Aorta (tissue), 5 donors: ENCODE measurements around the gene IGF2BP1. TPM values are rescaled to one million over a fixed set of nuclear protein-coding genes. Genes with fewer than 3 reads are reported as not detected.
"Not testable (repeated sequence)": the region's sequence is repeated elsewhere in the genome, so short reads cannot be mapped to it uniquely, and the experiment has no call there.

ENCODE experiments used
- ATAC-seq: fragments of 200-7000 bp; cut with Tn5 transposase; one replicate; pipeline ENCODE4 v1.9.1; 2022; ENCODE audit warnings: moderate library complexity; ENCODE audit not compliant: low FRiP score
- DNase-seq, 2 donors: peaks; one replicate each; pipeline ENCODE4 v3.0.0-alpha.2; 2020
- H3K27ac ChIP-seq, 2 donors: one replicate each; pipeline ENCODE4 v1.5.1; 2013; ENCODE audit warnings: low read length in 2 of 2, mild to moderate bottlenecking in 2 of 2, moderate library complexity in 2 of 2, control low read depth in 1 of 2, inconsistent platforms in 1 of 2, low read depth in 1 of 2
- H3K27me3 ChIP-seq, 2 donors: one replicate each; pipeline ENCODE4 v1.6.1; 2013; ENCODE audit warnings: control low read depth in 1 of 2, low read length in 1 of 2, mild to moderate bottlenecking in 1 of 2, moderate library complexity in 1 of 2; ENCODE audit not compliant: insufficient read depth in 2 of 2, control insufficient read depth in 1 of 2
- H3K36me3 ChIP-seq, 2 donors: one replicate each; pipeline ENCODE4 v1.6.1; 2013; ENCODE audit warnings: control low read depth in 1 of 2, low read length in 1 of 2, mild to moderate bottlenecking in 1 of 2; ENCODE audit not compliant: insufficient read depth in 2 of 2, control insufficient read depth in 1 of 2
- H3K4me1 ChIP-seq, 2 donors: one replicate each; pipeline ENCODE4 v1.6.1; 2013; ENCODE audit warnings: low read length in 2 of 2, control low read depth in 1 of 2, mild to moderate bottlenecking in 1 of 2, moderate library complexity in 1 of 2; ENCODE audit not compliant: insufficient read depth in 2 of 2, control insufficient read depth in 1 of 2
- H3K4me3 ChIP-seq, 2 donors: one replicate each; pipeline ENCODE4 v1.5.1; 2013; ENCODE audit warnings: low read length in 2 of 2, control low read depth in 1 of 2, mild to moderate bottlenecking in 1 of 2
- H3K9me3 ChIP-seq: one replicate; pipeline ENCODE4 v1.6.1; 2013; ENCODE audit warnings: mild to moderate bottlenecking, low read length; ENCODE audit not compliant: control insufficient read depth
- WGBS, 2 donors: extraction: QIAGEN DNeasy Blood & Tissue Kit; methylation state at CpG; one replicate each; pipeline ENCODE4 v1.1.7; 2013; 5-methylcytosine and 5-hydroxymethylcytosine counted together
- intact Hi-C, 2 donors: fragments of 100-400 bp; cut with DNase I; formaldehyde crosslinking; loops; one replicate each; pipeline versions ENCODE4 v1.14.2 to v1.15.0; 2022
- polyA plus RNA-seq, 2 donors: library from polyadenylated mRNA; stranded (reverse); fragments of 200-250 nt; gene quantifications; one replicate each; pipeline ENCODE4 v1.2.3, GENCODE V29; 2013
- total RNA-seq, 2 donors: library from RNA; stranded (reverse); fragmentation: NEBNext Ultra II Directional; extraction: Animal tissue kit (Norgen Biotek cat#: 25700); gene quantifications; one replicate each; pipeline ENCODE4 v1.2.1, GENCODE V29; 2021
- donor health status: healthy with polysubstance abuse.
- donor health status: Bipolar disorder and iron deficiency.
- donor health status: DM: no; HTN: no; CAD: no.
- donor health status: DM: no; HTN: no; CAD: no.
- donor health status: DM: yes; HTN: yes; CAD: no.

The IGF2BP1 gene
- total and polyA plus RNA-seq, 4 donors, result 0.13 to 0.29 TPM; not detected in 2

- ATAC-seq, result no peak
- 93 to 95% methylated on average over 2 of the region's 2 CpGs for WGBS, 2 donors
- Histone ChIP-seq H3K9me3 (no peaks in the 10 kb centered on the region), H3K36me3 (no peaks in the 10 kb centered on the region), H3K4me1 (no peaks in the 10 kb centered on the region), H3K27me3 (peaks cover 0 to 2% of the 10 kb centered on the region in 2 donors), H3K27ac (no peak overlapping the region), H3K4me3 (no peak overlapping the region)
- DNase-seq, result no peak
- intact Hi-C loops, result no loop called here
These were observed 5.1 kb downstream of the IGF2BP1 start for GRCh38 chr17:49002331-49002730.

GRCh38 chr17:49002766-49003165, 5.6 kb downstream of the IGF2BP1 start:
- Histone ChIP-seq H3K4me3 (no peak overlapping the region), H3K27me3 (peaks cover 0 to 2% of the 10 kb centered on the region in 2 donors), H3K4me1 (no peaks in the 10 kb centered on the region), H3K27ac (no peak overlapping the region), H3K9me3 (no peaks in the 10 kb centered on the region), H3K36me3 (no peaks in the 10 kb centered on the region)
- ATAC-seq (no peak), DNase-seq (no peak)
- intact Hi-C loops, result no loop called here

GRCh38 chr17:49003557-49004511, 6.6 kb downstream of the IGF2BP1 start:
- H3K36me3 ChIP-seq, result no peaks in the 10 kb centered on the region
- intact Hi-C loops, result no loop called here
- peaks cover 0 to 2% of the 10 kb centered on the region in 2 donors for H3K27me3 ChIP-seq
- no peak overlapping the region for H3K4me3 ChIP-seq
- DNase-seq (no peak), ATAC-seq (no peak)
- H3K9me3 ChIP-seq, result no peaks in the 10 kb centered on the region
- H3K27ac ChIP-seq, result no peak overlapping the region
- H3K4me1 ChIP-seq, result no peaks in the 10 kb centered on the region
- 15 to 18% methylated on average over 21 to 39 of the region's 39 CpGs for WGBS, 2 donors

- 85 to 95% methylated on average over 2 of the region's 2 CpGs for WGBS, 2 donors
- DNase-seq, result no peak
These were observed 8.0 kb downstream of the IGF2BP1 start for GRCh38 chr17:49005140-49005539.

GRCh38 chr17:49008908-49009307, 11.7 kb downstream of the IGF2BP1 start:
- 94 to 98% methylated on average over 5 of the region's 5 CpGs for WGBS, 2 donors
- H3K4me1 ChIP-seq, H3K27me3 ChIP-seq, H3K27ac ChIP-seq, H3K36me3 ChIP-seq, H3K9me3 ChIP-seq, DNase-seq, ATAC-seq, H3K4me3 ChIP-seq, intact Hi-C loops: not testable (repeated sequence)

More at GRCh38 chr17:49005140-49005539, 8.0 kb downstream of the IGF2BP1 start:
- H3K4me1 ChIP-seq, result no peaks in the 10 kb centered on the region
- H3K27ac ChIP-seq, result no peak overlapping the region
- ATAC-seq, result no peak
- peaks cover 0 to 2% of the 10 kb centered on the region in 2 donors for H3K27me3 ChIP-seq
- H3K4me3 ChIP-seq, result no peak overlapping the region
- intact Hi-C loops, result no loop called here
- no peaks in the 10 kb centered on the region for H3K9me3 ChIP-seq
- H3K36me3 ChIP-seq, result no peaks in the 10 kb centered on the region

GRCh38 chr17:49012769-49013255, 15.6 kb downstream of the IGF2BP1 start:
- H3K4me1 ChIP-seq, result no peaks in the 10 kb centered on the region
- H3K4me3 ChIP-seq, result no peak overlapping the region
- 77 to 81% methylated on average over 9 of the region's 9 CpGs for WGBS, 2 donors
- DNase-seq (no peak), ATAC-seq (no peak)
- no peaks in the 10 kb centered on the region for H3K9me3 ChIP-seq
- no peaks in the 10 kb centered on the region for H3K36me3 ChIP-seq
- intact Hi-C loops, result no loop called here
- no peaks in the 10 kb centered on the region for H3K27me3 ChIP-seq
- no peak overlapping the region for H3K27ac ChIP-seq

- Histone ChIP-seq H3K9me3 (no peaks in the 10 kb centered on the region), H3K4me1 (no peaks in the 10 kb centered on the region), H3K27ac (no peak overlapping the region), H3K4me3 (no peak overlapping the region), H3K27me3 (no peaks in the 10 kb centered on the region), H3K36me3 (no peaks in the 10 kb centered on the region)
- DNase-seq (no peak), ATAC-seq (no peak)
- intact Hi-C loops, result no loop called here
- WGBS, 2 donors, result 18 to 19% methylated on average over 47 to 65 of the region's 65 CpGs
These were observed 16.4 kb downstream of the IGF2BP1 start for GRCh38 chr17:49013311-49014213.

- Histone ChIP-seq H3K4me1 (no peaks in the 10 kb centered on the region), H3K27me3 (no peaks in the 10 kb centered on the region), H3K36me3 (no peaks in the 10 kb centered on the region), H3K9me3 (no peaks in the 10 kb centered on the region), H3K4me3 (no peak overlapping the region), H3K27ac (no peak overlapping the region)
- ATAC-seq (no peak), DNase-seq (no peak)
- intact Hi-C loops, result loop anchor here in 1 of 2 donors (5.0 kb wide), 1 partner anchor 123 kb away; the partner anchor contains the start of gene ATP5MC1
- WGBS, 2 donors, result 70 to 72% methylated on average over 22 of the region's 22 CpGs
These were observed 18.2 kb downstream of the IGF2BP1 start for GRCh38 chr17:49015179-49015923.
